GM12878 (cell line): ENCODE measurements around the gene ZMYM3. TPM values are rescaled to one million over a fixed set of nuclear protein-coding genes. Genes with fewer than 3 reads are reported as not detected.

Experiments
- ATAC-seq: fragments of 200-7000 bp; cut with Tn5 transposase; 3 replicates; pipeline ENCODE4 v1.9.1; 2020; ENCODE audit warnings: mild to moderate bottlenecking, moderate library complexity
- BruUV-seq: library from RNA; stranded (reverse); fragments of 400-500 nt; replicated peaks from 2 replicates; lab custom pipeline; 2021; lab: Mats Ljungman, UMichigan
- CTCF ChIA-PET: fragments of 300-600 bp; sonication (Branson Sonifier 250); formaldehyde crosslinking; extraction: SDS; loops from one replicate; lab custom pipeline; 2021; ENCODE audit warnings: inconsistent platforms; lab: Yijun Ruan, JAX
- POLR2A ChIA-PET: fragments of 350-600 bp; formaldehyde crosslinking; extraction: SDS; loops from one replicate; lab custom pipeline; 2021; ENCODE audit warnings: inconsistent platforms; lab: Charles Lee
- RAD21 ChIA-PET: fragments of 300-600 bp; sonication (Branson Sonifier 250); formaldehyde crosslinking; loops from one replicate; lab custom pipeline; 2023; ENCODE audit warnings: antibody characterized with exemption; ENCODE audit not compliant: unreplicated experiment; lab: Charles Lee
- SMC1A ChIA-PET: fragments of 300-600 bp; sonication (Branson Sonifier 250); formaldehyde crosslinking; loops from one replicate; lab custom pipeline; 2023; ENCODE audit not compliant: unreplicated experiment, uncharacterized antibody; lab: Charles Lee
- DNase-seq: peaks from one replicate; pipeline ENCODE4 v3.0.0-alpha.2; 2011; ENCODE audit warnings: low read depth, low spot score
- FAIRE-seq: peaks from 3 replicates; lab custom pipeline; 2011; peaks lifted over from hg19 to GRCh38; lab: Jason Lieb, UNC
- H2AFZ ChIP-seq: 2 replicates; pipeline ENCODE4 v1.6.0; 2011; ENCODE audit warnings: low read depth, low read length, control low read depth; ENCODE audit not compliant: control insufficient read depth
- H3K27ac ChIP-seq: 2 replicates; pipeline ENCODE4 v1.5.1; 2011; ENCODE audit warnings: control low read depth; ENCODE audit not compliant: control insufficient read depth, insufficient read depth
- H3K27me3 ChIP-seq, 2 experiments: replicated peaks in 1 of 2; 2 replicates each; pipeline versions ENCODE4 v1.6.0 to v1.6.1; 2011; ENCODE audit warnings: low read length in 1 of 2; ENCODE audit not compliant: control insufficient read depth in 2 of 2, insufficient read depth in 2 of 2
- H3K36me3 ChIP-seq, 2 experiments: 2 replicates each; pipeline ENCODE4 v1.5.1; 2011; ENCODE audit warnings: low read length in 1 of 2; ENCODE audit not compliant: control insufficient read depth in 2 of 2, insufficient read depth in 2 of 2
- H3K4me1 ChIP-seq: 2 replicates; pipeline ENCODE4 v1.6.1; 2011; ENCODE audit warnings: mild to moderate bottlenecking, low read length, moderate library complexity, mixed read lengths; ENCODE audit not compliant: control insufficient read depth, insufficient read depth
- H3K4me2 ChIP-seq: 2 replicates; pipeline ENCODE4 v1.6.0; 2011; ENCODE audit warnings: control low read depth; ENCODE audit not compliant: control insufficient read depth, insufficient read depth
- H3K4me3 ChIP-seq: fragments of 200-600 bp; sonication (generic); 2 replicates; pipeline ENCODE4 v1.5.1; 2016
- H3K79me2 ChIP-seq: 2 replicates; pipeline ENCODE4 v1.6.0; 2011; ENCODE audit warnings: low read length; ENCODE audit not compliant: control insufficient read depth, insufficient read depth
- H3K9ac ChIP-seq: 2 replicates; pipeline ENCODE4 v1.8.0; 2011; ENCODE audit warnings: low read length, control low read depth, mixed read lengths; ENCODE audit not compliant: control insufficient read depth, insufficient read depth
- H3K9me3 ChIP-seq: replicated peaks from 3 replicates; pipeline ENCODE4 v1.5.1; 2011; ENCODE audit warnings: mild to moderate bottlenecking, low read length; ENCODE audit not compliant: control insufficient read depth, insufficient read depth
- H4K20me1 ChIP-seq: 2 replicates; pipeline ENCODE4 v1.6.0; 2011; ENCODE audit not compliant: control insufficient read depth, insufficient read depth
- BMI1 ChIP-seq: fragments of 450-650 bp; IDR thresholded peaks from 2 replicates; pipeline ENCODE4 v1.6.1; 2016; ENCODE audit warnings: mild to moderate bottlenecking, moderate library complexity, borderline replicate concordance
- EED ChIP-seq: sonication (generic); IDR thresholded peaks from 2 replicates; pipeline ENCODE4 v1.6.1; 2016; ENCODE audit warnings: antibody characterized with exemption, low read depth
- EP300 ChIP-seq, 2 experiments: fragments of 150-350 bp in 1 of 2; IDR thresholded peaks; 2 replicates each; pipeline ENCODE4 v1.6.1; 2011 to 2012; ENCODE audit warnings: low read depth in 2 of 2, low read length in 2 of 2, borderline replicate concordance in 1 of 2, improper control_type of control experiment in 1 of 2, inconsistent platforms in 1 of 2; ENCODE audit not compliant: control insufficient read depth in 1 of 2
- HDAC6 ChIP-seq: fragments of 200-600 bp; sonication (generic); IDR thresholded peaks from one replicate; pipeline ENCODE4 v1.8.0; 2017; ENCODE audit warnings: antibody characterized with exemption; ENCODE audit not compliant: unreplicated experiment
- IKZF1 ChIP-seq: fragments of 450-650 bp; conservative IDR thresholded peaks from 2 replicates; pipeline ENCODE4 v1.6.1; 2017; ENCODE audit warnings: antibody characterized with exemption, mild to moderate bottlenecking
- IRF3 ChIP-seq: fragments of 450-650 bp; IDR thresholded peaks from 2 replicates; pipeline ENCODE4 v1.6.1; 2014; ENCODE audit warnings: mild to moderate bottlenecking
- LARP7 ChIP-seq: fragments of 450-650 bp; IDR thresholded peaks from 2 replicates; pipeline ENCODE4 v1.6.1; 2017; ENCODE audit warnings: mild to moderate bottlenecking
- MEF2B ChIP-seq: fragments of 450-650 bp; IDR thresholded peaks from 2 replicates; pipeline ENCODE4 v1.6.1; 2018; ENCODE audit warnings: mild to moderate bottlenecking, moderate library complexity; ENCODE audit not compliant: partially characterized antibody, poor library complexity, severe bottlenecking
- RBBP5 ChIP-seq: fragments of 200-600 bp; sonication (generic); conservative IDR thresholded peaks from 2 replicates; pipeline ENCODE4 v1.6.1; 2016
- RUNX3 ChIP-seq: IDR thresholded peaks from 2 replicates; pipeline ENCODE4 v1.6.1; 2012; ENCODE audit warnings: low read length, inconsistent platforms
- SUZ12 ChIP-seq: fragments of 200-600 bp; sonication (generic); IDR thresholded peaks from one replicate; pipeline ENCODE4 v1.6.1; 2018; ENCODE audit warnings: antibody characterized with exemption, mild to moderate bottlenecking; ENCODE audit not compliant: unreplicated experiment
- ZSCAN29 ChIP-seq: fragments of 450-650 bp; IDR thresholded peaks from 2 replicates; pipeline ENCODE4 v1.6.1; 2017; ENCODE audit warnings: mild to moderate bottlenecking, moderate library complexity
- WGBS: methylation state at CpG from one replicate; pipeline ENCODE4 v1.1.6; 2016; ENCODE audit warnings: low lambda C conversion rate; ENCODE audit not compliant: insufficient replicate concordance, insufficient coverage; ENCODE audit errors: missing lambda C conversion rate; 5-methylcytosine and 5-hydroxymethylcytosine counted together
- in situ Hi-C: fragments of 300-500 bp; cut with MboI; formaldehyde crosslinking; loops from 9 replicates; pipeline ENCODE4 v1.14.3; 2018; ENCODE audit warnings: mixed read lengths
- intact Hi-C: fragments of 100-400 bp; cut with micrococcal nuclease; formaldehyde crosslinking; loops from one replicate; pipeline ENCODE4 v1.14.2; 2022; ENCODE audit not compliant: unreplicated experiment
- polyA plus RNA-seq, 11 experiments: library from polyadenylated mRNA; depleted of rRNA in 4 of 11; unstranded in 6 of 11; stranded (reverse) in 5 of 11; fragments of >200 nt; fragmentation: Nextera tagmentation in 4 of 11; fragmentation: Illumina TruSeq in 1 of 11; extraction: Ambion mirVana in 4 of 11; extraction: Trizol in 1 of 11; gene quantifications; 1 replicate in 1 of 11; 2 replicates in 10 of 11; pipeline versions ENCODE4 v1.2.1 to v1.2.3, GENCODE V29; 2011 to 2016; ENCODE audit warnings: inconsistent platforms in 2 of 11, missing spikeins in 2 of 11, low read depth in 1 of 11
- total RNA-seq, 4 experiments: library from RNA; depleted of rRNA in 3 of 4; stranded (reverse); fragments of >200 nt in 3 of 4; fragmentation: Illumina TruSeq in 1 of 4; extraction: Trizol in 1 of 4; gene quantifications; 2 replicates each; pipeline versions ENCODE4 v1.2.1 to v1.2.3, GENCODE V29; 2013 to 2021
- TF ChIP-seq, protein P1 (sequence below): fragments of 450-650 bp; formaldehyde crosslinking; IDR thresholded peaks from 2 replicates; pipeline ENCODE4 v1.4.0; 2022; ENCODE audit warnings: mild to moderate bottlenecking, moderate library complexity
- TF ChIP-seq, protein P2 (sequence below): fragments of 150-350 bp; IDR thresholded peaks from 2 replicates; pipeline ENCODE4 v1.6.1; 2016; ENCODE audit warnings: low read depth, low read length

The ZMYM3 gene
- total and polyA plus RNA-seq, 10 of the 15 experiments (the other 5 are each of a cell fraction or from before 2014, with no cell fraction given), result 2.3 to 28.1 (median 12.3) TPM

DNA sequence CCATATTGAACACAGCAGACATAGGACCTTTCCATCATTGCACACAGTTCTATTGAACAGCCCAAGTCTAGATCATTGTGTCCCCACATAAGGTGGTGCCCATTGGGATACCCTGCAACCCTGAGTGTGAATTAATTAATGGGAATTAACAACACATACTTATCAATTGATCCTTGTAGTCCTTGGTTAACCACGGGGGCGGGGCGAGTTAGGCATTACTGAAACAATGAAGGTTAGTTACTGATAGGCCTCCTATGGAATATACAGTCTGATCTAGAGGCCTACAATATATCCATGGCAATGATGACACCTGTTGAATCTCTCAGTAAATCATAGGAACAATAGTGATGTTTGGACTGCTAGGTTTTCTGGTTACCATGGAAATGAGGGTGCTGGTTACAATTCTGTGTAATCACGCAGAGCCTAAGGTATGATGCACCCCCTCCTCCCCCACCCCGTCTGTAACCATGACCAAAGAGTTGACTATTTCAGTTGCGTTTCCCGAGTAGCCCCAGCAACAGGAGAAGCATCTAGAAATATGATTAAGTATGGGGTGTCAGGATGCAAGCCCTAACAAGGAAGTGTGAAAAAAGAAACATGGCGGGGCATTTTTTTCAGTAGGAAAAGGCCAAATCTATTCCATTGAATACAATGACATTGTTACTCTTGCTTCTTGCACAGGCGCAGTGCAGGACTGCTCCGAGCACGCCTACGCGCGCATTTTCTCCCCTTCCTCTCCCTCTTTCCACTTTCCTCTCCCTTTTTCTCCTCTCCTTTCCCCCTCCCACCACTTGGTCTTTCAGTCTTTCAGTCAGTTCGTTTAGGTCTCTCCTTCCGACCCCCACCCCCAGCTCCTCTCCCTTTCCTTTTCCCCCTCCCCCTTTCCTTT is 28.8 kb upstream of the ZMYM3 start:
- Histone ChIP-seq H3K4me3 (peak overlapping the region; percentile 24; the same call in 1 of the 2 replicates), H3K36me3 (no peaks in the 10 kb centered on the region), H3K4me1 (peaks cover 4% of the 10 kb centered on the region), H4K20me1 (no peaks in the 10 kb centered on the region), H3K9me3 (no peaks in the 10 kb centered on the region; the same call in 2 of the 3 replicates), H3K4me2 (peak overlapping the region; percentile 77), H3K79me2 (peaks cover 42% of the 10 kb centered on the region), H2AFZ (peak overlapping the region; percentile 78), H3K27ac (peak overlapping the region; percentile 91), H3K27me3 (no peaks in the 10 kb centered on the region), H3K9ac (peak overlapping the region; percentile 95; the same call in 1 of the 2 replicates)
- ChIA-PET SMC1A (interaction anchor here (0.9 to 1.6 kb wide), 7 partner anchors 28 to 183 kb away, joined by 3 to 8 read pairs (median 4); partner anchors contain the start of genes TAF1 and ZMYM3), POLR2A (interaction anchor here (0.7 to 2.3 kb wide), 10 partner anchors 9 to 259 kb away, joined by 3 to 18 read pairs (median 4); partner anchors contain the start of genes MED12, TAF1 and ZMYM3), RAD21 (interaction anchor here (0.7 to 2.1 kb wide), 13 partner anchors 28 to 370 kb away, joined by 3 to 13 read pairs (median 5); partner anchors contain the start of genes MED12 and TAF1), CTCF (interaction anchor here (0.8 to 1.2 kb wide), 3 partner anchors 32 to 847 kb away, joined by 3 to 6 read pairs (median 4); no protein-coding TSS in a partner anchor)
- WGBS, result 28% methylated on average over 14 of the region's 16 CpGs
- in situ Hi-C loops (no loop called here), intact Hi-C loops (loop anchor here (1.0 to 10.0 kb wide), 4 partner anchors 28 to 188 kb away; partner anchors contain the start of genes FOXO4, TAF1 and ZMYM3)
- BruUV-seq, result no TSS peak
- DNase-seq (no peak), ATAC-seq (peak; percentile 54), FAIRE-seq (peak; percentile 49)
- no peak for TF ChIP-seq SUZ12
- TF ChIP-seq IKZF1, result no peak
- no peak for TF ChIP-seq HDAC6
- no peak for TF ChIP-seq EP300 (IDR thresholded peaks at IDR 0.05; ENCODE audit: borderline replicate concordance in 1 of 2, control insufficient read depth in 1 of 2, low read depth in 2 of 2, low read length in 2 of 2)
- TF ChIP-seq LARP7, result no peak
- peak; percentile 10 for TF ChIP-seq MEF2B
- TF ChIP-seq RUNX3, result no peak
- TF ChIP-seq, protein P1, sequence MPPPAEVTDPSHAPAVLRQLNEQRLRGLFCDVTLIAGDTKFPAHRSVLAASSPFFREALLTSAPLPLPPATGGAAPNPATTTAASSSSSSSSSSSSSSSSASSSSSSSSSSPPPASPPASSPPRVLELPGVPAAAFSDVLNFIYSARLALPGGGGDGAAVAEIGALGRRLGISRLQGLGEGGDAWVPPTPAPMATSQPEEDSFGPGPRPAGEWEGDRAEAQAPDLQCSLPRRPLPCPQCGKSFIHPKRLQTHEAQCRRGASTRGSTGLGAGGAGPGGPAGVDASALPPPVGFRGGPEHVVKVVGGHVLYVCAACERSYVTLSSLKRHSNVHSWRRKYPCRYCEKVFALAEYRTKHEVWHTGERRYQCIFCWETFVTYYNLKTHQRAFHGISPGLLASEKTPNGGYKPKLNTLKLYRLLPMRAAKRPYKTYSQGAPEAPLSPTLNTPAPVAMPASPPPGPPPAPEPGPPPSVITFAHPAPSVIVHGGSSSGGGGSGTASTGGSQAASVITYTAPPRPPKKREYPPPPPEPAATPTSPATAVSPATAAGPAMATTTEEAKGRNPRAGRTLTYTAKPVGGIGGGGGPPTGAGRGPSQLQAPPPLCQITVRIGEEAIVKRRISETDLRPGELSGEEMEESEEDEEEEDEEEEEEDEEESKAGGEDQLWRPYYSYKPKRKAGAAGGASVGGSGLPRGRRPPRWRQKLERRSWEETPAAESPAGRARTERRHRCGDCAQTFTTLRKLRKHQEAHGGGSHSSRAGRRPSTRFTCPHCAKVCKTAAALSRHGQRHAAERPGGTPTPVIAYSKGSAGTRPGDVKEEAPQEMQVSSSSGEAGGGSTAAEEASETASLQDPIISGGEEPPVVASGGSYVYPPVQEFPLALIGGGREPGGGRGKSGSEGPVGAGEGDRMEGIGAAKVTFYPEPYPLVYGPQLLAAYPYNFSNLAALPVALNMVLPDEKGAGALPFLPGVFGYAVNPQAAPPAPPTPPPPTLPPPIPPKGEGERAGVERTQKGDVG (CRISPR knock-in tag), result no peak
- TF ChIP-seq ZSCAN29, result no peak
- TF ChIP-seq, protein P2, sequence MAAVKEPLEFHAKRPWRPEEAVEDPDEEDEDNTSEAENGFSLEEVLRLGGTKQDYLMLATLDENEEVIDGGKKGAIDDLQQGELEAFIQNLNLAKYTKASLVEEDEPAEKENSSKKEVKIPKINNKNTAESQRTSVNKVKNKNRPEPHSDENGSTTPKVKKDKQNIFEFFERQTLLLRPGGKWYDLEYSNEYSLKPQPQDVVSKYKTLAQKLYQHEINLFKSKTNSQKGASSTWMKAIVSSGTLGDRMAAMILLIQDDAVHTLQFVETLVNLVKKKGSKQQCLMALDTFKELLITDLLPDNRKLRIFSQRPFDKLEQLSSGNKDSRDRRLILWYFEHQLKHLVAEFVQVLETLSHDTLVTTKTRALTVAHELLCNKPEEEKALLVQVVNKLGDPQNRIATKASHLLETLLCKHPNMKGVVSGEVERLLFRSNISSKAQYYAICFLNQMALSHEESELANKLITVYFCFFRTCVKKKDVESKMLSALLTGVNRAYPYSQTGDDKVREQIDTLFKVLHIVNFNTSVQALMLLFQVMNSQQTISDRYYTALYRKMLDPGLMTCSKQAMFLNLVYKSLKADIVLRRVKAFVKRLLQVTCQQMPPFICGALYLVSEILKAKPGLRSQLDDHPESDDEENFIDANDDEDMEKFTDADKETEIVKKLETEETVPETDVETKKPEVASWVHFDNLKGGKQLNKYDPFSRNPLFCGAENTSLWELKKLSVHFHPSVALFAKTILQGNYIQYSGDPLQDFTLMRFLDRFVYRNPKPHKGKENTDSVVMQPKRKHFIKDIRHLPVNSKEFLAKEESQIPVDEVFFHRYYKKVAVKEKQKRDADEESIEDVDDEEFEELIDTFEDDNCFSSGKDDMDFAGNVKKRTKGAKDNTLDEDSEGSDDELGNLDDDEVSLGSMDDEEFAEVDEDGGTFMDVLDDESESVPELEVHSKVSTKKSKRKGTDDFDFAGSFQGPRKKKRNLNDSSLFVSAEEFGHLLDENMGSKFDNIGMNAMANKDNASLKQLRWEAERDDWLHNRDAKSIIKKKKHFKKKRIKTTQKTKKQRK, result no peak
- no peak for TF ChIP-seq IRF3
- no peak for TF ChIP-seq RBBP5
- TF ChIP-seq EED, result no peak
- TF ChIP-seq BMI1, result peak; percentile 44; the same call in 1 of the 2 replicates
